Activated CD4-positive, alpha-beta memory T cell treated with anti-CD3 and anti-CD28 coated beads for 36 hours (primary cell): ENCODE measurements around the gene ZNF503. TPM values are rescaled to one million over a fixed set of nuclear protein-coding genes. Genes with fewer than 3 reads are reported as not detected.
"Not testable (repeated sequence)": the region's sequence is repeated elsewhere in the genome, so short reads cannot be mapped to it uniquely, and the experiment has no call there.

Experiments used
- CTCF ChIA-PET: fragments of 350-600 bp; sonication (Branson Sonifier 250); formaldehyde crosslinking; loops from one replicate; lab custom pipeline; 2021; ENCODE audit warnings: antibody characterized with exemption, inconsistent platforms; lab: Charles Lee
- POLR2A ChIA-PET: fragments of 350-600 bp; sonication (Branson Sonifier 250); formaldehyde crosslinking; loops from one replicate; lab custom pipeline; 2021; ENCODE audit warnings: antibody characterized with exemption; lab: Charles Lee
- DNase-seq: peaks from one replicate; pipeline ENCODE4 v3.0.0-alpha.2; 2020
- H3K27ac Mint-ChIP-seq: one replicate; pipeline ENCODE4 v1.8.0; 2021; ENCODE audit warnings: mixed read lengths
- H3K27me3 Mint-ChIP-seq: one replicate; pipeline ENCODE4 v1.8.0; 2021; ENCODE audit warnings: mixed read lengths
- H3K36me3 Mint-ChIP-seq: one replicate; pipeline ENCODE4 v1.8.0; 2021; ENCODE audit warnings: mixed read lengths
- H3K4me1 Mint-ChIP-seq: one replicate; pipeline ENCODE4 v1.8.0; 2021; ENCODE audit warnings: low read depth, mixed read lengths
- H3K4me3 Mint-ChIP-seq: one replicate; pipeline ENCODE4 v1.8.0; 2021; ENCODE audit warnings: mild to moderate bottlenecking, mixed read lengths
- H3K9me3 Mint-ChIP-seq: one replicate; pipeline ENCODE4 v1.8.0; 2021; ENCODE audit warnings: mixed read lengths
- intact Hi-C: fragments of 100-400 bp; cut with micrococcal nuclease; formaldehyde crosslinking; loops from one replicate; pipeline ENCODE4 v1.15.1; 2023
- total RNA-seq, 2 experiments: library from RNA; stranded (reverse); gene quantifications; one replicate each; pipeline ENCODE4 v1.2.3, GENCODE V29; 2021

Gene ZNF503
- total RNA-seq, 2 experiments from 2014 or later, result 0.38 to 0.56 TPM

DNA sequence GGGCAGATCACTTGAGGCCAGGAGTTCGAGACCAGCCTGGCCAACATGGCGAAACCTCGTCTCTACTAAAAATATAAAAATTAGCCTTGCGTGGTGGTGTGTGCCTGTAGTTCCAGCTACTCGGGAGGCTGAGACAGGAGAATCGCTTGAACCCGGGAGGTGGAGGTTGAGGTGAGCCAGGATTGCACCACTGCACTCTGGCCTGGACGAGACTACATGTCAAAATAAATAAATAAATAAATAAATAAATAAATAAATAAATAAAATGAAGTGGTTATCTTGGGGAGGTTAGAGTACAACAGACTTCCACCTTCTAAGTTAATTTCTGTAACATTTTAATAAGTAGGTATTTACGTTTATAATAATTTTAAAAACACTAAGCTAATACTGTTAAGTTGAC, 31.7 kb downstream of the ZNF503 start:
- H3K36me3 Mint-ChIP-seq, intact Hi-C loops, H3K4me1 Mint-ChIP-seq, DNase-seq, H3K27ac Mint-ChIP-seq, H3K27me3 Mint-ChIP-seq, H3K4me3 Mint-ChIP-seq, H3K9me3 Mint-ChIP-seq, POLR2A ChIA-PET, CTCF ChIA-PET: not testable (repeated sequence)

DNA sequence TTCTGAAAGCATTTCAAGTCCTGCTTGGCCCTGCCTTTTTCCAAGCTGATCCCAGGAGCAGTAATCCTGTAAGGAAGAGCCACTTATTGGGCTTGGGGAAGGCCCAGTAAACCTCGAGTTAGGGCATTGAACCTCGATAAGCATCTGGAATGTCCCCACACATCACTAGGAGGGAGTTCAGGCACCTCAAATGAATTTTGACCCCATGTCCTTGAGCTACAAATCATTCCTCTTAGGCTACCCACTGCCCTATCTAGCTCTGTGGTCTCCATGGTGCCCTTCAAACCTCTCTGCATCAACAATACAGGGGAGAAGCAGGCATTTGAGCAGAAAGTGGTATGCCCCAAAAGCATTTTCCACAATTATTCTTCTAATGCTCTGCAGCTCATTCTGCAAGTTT, 33.7 kb downstream of the ZNF503 start:
- Mint-ChIP-seq H3K9me3 (peaks cover 7% of the 10 kb centered on the region), H3K4me1 (no peaks in the 10 kb centered on the region), H3K4me3 (no peak overlapping the region), H3K27me3 (peaks cover 7% of the 10 kb centered on the region), H3K36me3 (no peaks in the 10 kb centered on the region), H3K27ac (no peak overlapping the region)
- intact Hi-C loops, result no loop called here
- CTCF ChIA-PET, result no interaction called here
- no peak for DNase-seq
- POLR2A ChIA-PET, result no interaction called here

DNA sequence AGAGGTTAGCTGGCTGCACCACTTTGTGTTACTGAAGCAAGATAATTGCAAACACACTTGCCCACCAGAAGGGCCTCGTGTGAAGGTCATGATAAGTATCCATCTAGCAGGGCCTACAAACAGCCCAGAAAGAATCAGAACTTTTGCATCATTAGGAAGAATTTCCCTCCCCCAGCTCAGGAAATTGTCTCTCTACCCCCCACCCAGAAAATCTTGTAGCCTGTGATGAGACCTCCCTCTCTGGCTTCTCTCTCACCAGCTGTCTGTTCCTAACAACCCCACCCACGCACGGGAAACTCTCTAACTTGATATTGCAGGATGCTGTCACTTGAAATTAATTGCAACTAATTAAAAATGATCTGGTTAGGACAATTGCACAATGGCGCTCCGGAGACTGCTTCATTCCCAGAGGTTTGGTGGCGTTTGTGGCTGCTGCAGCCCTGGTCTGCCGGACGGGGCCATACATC, 34.5 kb downstream of the ZNF503 start:
- Mint-ChIP-seq H3K36me3 (no peaks in the 10 kb centered on the region), H3K9me3 (peaks cover 7% of the 10 kb centered on the region)
- CTCF ChIA-PET, result no interaction called here

DNA sequence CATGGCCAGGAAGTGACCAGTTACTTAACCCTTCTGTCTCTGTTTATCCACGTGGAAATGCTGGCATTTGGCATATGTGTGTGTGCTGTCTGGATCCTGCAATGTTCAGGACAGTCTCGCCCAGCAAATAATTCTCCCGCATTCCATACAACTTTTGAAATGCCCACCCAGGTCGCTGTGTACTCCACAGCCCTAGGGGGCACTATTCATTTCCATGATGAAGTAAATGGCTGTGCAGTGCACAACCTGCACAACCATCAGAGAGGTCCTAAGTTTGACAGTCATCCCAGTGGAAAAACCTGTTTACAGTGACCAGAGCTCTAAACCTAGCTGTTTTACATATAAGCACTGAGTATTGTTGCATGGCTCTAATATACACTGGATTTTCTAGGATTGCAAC, 38.1 kb downstream of the ZNF503 start:
- H3K27ac Mint-ChIP-seq, result no peak overlapping the region
- no peaks in the 10 kb centered on the region for H3K4me1 Mint-ChIP-seq
- no peaks in the 10 kb centered on the region for H3K36me3 Mint-ChIP-seq
- no peaks in the 10 kb centered on the region for H3K9me3 Mint-ChIP-seq
- POLR2A ChIA-PET, result no interaction called here
- no peak overlapping the region for H3K4me3 Mint-ChIP-seq
- peaks cover 7% of the 10 kb centered on the region for H3K27me3 Mint-ChIP-seq
- CTCF ChIA-PET, result no interaction called here
- no peak for DNase-seq
- intact Hi-C loops, result no loop called here

More for the DNA sequence above, 34.5 kb downstream of the ZNF503 start:
- Mint-ChIP-seq H3K27ac (no peak overlapping the region), H3K4me1 (no peaks in the 10 kb centered on the region), H3K4me3 (no peak overlapping the region), H3K27me3 (peaks cover 6% of the 10 kb centered on the region)
- no peak for DNase-seq
- intact Hi-C loops, result no loop called here
- POLR2A ChIA-PET, result no interaction called here

DNA sequence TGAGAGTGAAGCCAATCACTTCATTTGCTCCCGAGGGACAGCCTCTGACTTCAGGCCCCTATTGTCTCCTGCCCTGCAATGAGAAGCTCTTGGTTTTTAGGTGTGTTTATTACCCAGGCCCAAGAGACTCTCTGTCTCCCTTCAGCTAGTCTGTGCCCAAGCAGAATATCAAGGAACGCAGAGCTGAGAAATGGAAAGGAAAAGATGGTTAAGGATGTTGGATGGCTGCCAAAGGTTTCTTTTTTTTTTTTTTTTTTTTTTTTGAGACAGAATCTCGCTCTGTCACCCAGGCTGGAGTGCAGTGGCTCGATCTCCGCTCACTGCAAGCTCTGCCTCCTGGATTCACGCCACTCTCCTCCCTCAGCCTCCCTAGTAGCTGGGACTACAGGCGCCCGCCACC, 41.7 kb downstream of the ZNF503 start:
- CTCF ChIA-PET, intact Hi-C loops, H3K4me3 Mint-ChIP-seq: not testable (repeated sequence)

DNA sequence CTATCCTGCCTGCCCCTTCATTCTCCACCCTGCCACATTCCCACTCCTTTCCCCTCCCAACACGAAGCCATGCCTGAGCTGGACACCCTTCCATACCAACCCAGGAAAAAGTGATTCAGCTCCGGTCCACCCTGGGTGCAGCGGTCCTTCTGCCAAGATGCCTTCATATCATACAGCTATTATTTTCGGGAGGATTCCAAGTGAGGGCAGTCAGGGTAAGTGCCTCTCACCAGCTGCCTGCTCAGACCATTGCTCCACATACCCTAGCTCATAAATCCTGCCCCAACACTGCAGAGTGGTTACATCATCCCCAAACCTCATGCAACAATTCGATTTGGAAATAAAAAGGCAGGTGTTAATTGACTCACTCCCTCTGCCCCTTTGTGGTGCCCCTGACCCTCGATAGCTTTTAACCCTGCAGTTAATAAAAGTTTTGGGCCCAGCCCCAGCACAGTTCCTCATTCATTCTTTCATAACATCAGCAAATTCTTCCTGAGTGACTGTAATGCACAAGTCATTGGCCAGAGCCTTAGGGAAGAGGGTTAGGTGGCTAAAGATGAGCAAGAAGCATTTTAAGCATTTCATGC, 42.6 kb downstream of the ZNF503 start:
- Mint-ChIP-seq H3K4me3 (no peak overlapping the region), H3K27ac (no peak overlapping the region), H3K4me1 (no peaks in the 10 kb centered on the region), H3K9me3 (peaks cover 5% of the 10 kb centered on the region), H3K36me3 (no peaks in the 10 kb centered on the region), H3K27me3 (peaks cover 8% of the 10 kb centered on the region)
- DNase-seq, result no peak
- ChIA-PET POLR2A (no interaction called here), CTCF (no interaction called here)
- intact Hi-C loops, result no loop called here

More for the DNA sequence above, 41.7 kb downstream of the ZNF503 start:
- DNase-seq, H3K27ac Mint-ChIP-seq, H3K4me1 Mint-ChIP-seq, POLR2A ChIA-PET, H3K9me3 Mint-ChIP-seq, H3K36me3 Mint-ChIP-seq, H3K27me3 Mint-ChIP-seq: not testable (repeated sequence)

DNA sequence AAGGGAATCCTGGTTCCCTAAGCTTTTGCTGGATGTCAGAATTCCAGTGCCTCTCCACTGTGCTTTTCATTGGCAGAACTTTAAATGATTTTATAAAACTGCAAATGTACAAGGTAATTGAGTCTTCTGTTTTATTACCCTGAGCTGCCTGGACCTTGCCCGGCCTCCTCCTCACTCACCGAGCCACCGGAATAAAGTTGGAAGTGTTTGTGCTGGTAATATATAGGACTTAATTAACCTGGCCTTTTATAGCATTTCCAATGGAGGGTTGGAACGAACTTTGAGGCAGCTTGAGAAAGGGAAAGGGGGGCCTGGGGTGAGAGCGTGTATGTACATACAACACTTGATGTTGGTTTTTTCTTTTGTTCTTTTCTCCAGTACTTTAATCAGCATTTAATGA, 43.4 kb downstream of the ZNF503 start:
- Mint-ChIP-seq H3K4me1 (no peaks in the 10 kb centered on the region), H3K9me3 (peaks cover 5% of the 10 kb centered on the region), H3K27ac (no peak overlapping the region), H3K27me3 (peaks cover 6% of the 10 kb centered on the region), H3K4me3 (no peak overlapping the region), H3K36me3 (no peaks in the 10 kb centered on the region)
- CTCF ChIA-PET, result no interaction called here
- intact Hi-C loops, result no loop called here
- no peak for DNase-seq
- POLR2A ChIA-PET, result no interaction called here

DNA sequence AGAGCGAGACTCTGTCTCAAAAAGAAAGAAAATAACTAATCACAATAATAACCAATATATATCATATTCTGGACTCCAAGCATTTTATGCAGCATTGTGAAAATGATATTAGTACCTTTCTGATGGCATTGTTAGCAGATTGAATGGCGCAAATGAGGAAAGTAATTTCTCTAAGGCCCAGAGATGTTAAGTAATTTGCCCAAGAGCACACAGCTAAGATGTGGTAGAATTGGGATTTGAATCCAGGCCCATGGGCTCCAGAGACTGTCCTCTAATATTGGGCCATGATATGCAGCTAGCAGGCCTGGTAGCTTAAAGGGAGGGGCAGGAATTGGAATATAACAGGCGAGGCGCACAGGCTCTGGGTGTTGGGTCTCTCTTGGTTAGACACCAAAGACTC, 44.1 kb downstream of the ZNF503 start:
- POLR2A ChIA-PET, result no interaction called here
- intact Hi-C loops, result no loop called here
- Mint-ChIP-seq H3K27me3 (peaks cover 10% of the 10 kb centered on the region), H3K9me3 (peaks cover 5% of the 10 kb centered on the region), H3K4me1 (no peaks in the 10 kb centered on the region), H3K27ac (no peak overlapping the region), H3K36me3 (no peaks in the 10 kb centered on the region), H3K4me3 (no peak overlapping the region)
- CTCF ChIA-PET, result no interaction called here
- DNase-seq, result no peak

DNA sequence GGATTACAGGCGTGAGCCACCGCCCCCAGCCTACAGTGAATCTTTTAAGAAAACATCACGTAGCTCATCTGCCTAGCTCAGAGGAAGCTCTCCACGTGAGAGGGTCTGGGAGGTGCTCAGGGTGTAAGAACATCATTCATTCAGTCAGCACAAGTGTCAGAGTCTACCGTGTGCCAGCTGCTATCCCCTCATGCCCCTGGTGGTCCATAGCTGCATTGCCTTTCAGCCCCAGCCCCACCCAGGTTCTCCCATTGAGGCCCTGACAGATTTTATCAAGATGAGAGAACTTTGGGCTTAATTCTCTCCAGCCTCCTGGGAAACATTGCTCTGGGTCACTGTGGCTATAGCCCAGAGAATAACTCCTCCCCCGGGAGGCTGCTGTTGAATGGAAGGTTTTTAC, 45.1 kb downstream of the ZNF503 start:
- Mint-ChIP-seq H3K4me1 (no peaks in the 10 kb centered on the region), H3K27ac (no peak overlapping the region), H3K36me3 (no peaks in the 10 kb centered on the region), H3K27me3 (peaks cover 11% of the 10 kb centered on the region), H3K4me3 (no peak overlapping the region), H3K9me3 (peaks cover 5% of the 10 kb centered on the region)
- intact Hi-C loops, result no loop called here
- ChIA-PET CTCF (no interaction called here), POLR2A (interaction anchor here (0.5 kb wide), 1 partner anchor 21 kb away, joined by 3 read pairs; no protein-coding TSS in a partner anchor)
- DNase-seq, result no peak

DNA sequence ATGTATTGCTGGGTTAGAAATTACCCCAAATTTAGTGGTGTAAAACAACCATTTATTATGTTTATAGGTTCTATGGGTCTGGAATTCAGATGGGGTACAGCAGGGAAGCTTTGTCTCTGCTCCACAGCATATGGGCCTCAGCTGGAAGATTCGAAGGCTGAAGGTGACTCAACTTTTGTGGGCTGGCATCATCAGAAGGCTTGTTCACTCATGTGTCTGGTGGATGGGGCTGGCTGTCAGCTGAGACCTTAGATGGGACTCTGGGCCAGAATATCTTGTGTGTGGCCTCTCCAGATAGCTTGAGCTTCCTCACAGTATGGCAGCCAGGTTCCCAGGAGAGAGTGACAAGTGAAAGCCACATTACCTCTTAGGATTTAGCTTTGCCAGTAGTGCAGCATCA, 45.9 kb downstream of the ZNF503 start:
- no peaks in the 10 kb centered on the region for H3K4me1 Mint-ChIP-seq
- ChIA-PET POLR2A (interaction anchor here (0.5 kb wide), 1 partner anchor 22 kb away, joined by 3 read pairs; no protein-coding TSS in a partner anchor), CTCF (no interaction called here)
- H3K4me3 Mint-ChIP-seq, result no peak overlapping the region
- no peak for DNase-seq
- H3K27me3 Mint-ChIP-seq, result peaks cover 9% of the 10 kb centered on the region
- H3K36me3 Mint-ChIP-seq, result no peaks in the 10 kb centered on the region
- intact Hi-C loops, result no loop called here
- no peak overlapping the region for H3K27ac Mint-ChIP-seq
- peaks cover 5% of the 10 kb centered on the region for H3K9me3 Mint-ChIP-seq

DNA sequence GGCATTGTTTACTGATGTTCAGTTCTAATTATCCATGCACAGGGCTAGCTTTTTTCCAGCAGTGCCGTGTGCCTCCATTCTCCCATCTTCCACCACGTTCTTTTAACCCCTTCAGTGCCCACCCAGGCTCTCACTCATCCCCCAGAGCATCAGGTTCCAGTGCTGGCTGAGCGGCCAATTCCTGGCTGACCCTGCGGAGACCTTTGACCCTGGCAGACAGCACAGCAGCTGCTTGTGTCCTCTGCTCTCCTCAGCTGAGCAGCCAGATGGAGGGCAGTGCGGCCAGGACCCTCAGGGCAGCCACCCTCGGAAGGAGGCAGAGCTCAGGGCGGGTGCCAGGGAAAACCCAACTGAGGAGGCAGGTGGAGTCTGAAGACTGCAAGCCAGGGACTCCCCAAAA, 48.4 kb downstream of the ZNF503 start:
- H3K36me3 Mint-ChIP-seq, result no peaks in the 10 kb centered on the region
- H3K27ac Mint-ChIP-seq, result no peak overlapping the region
- no peak overlapping the region for H3K4me3 Mint-ChIP-seq
- CTCF ChIA-PET, result interaction anchor here (0.6 kb wide), 1 partner anchor 11 kb away, joined by 3 read pairs; no protein-coding TSS in a partner anchor
- H3K27me3 Mint-ChIP-seq, result peaks cover 9% of the 10 kb centered on the region
- H3K4me1 Mint-ChIP-seq, result no peaks in the 10 kb centered on the region
- POLR2A ChIA-PET, result no interaction called here
- peaks cover 5% of the 10 kb centered on the region for H3K9me3 Mint-ChIP-seq
- intact Hi-C loops, result no loop called here
- no peak for DNase-seq

DNA sequence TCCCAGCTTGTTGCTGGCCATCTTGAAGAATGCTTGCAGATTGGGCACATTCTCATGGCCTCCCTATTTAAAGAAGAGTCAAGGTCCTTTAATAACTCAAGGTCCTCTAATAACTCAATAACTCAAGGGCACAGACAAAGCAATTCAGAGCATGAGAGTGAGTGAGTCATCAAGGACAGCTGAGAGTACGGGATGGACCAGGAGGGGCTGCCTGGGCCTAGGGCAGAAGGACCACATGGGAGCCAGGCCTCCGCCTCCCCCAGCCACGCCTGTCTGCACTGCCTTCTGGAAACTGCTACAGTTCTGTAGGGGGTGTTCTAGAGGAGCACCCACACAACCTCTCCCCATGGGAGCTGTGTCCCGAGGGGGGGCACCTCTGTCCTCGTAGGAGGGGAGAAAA, 48.9 kb downstream of the ZNF503 start:
- Mint-ChIP-seq H3K4me3 (no peak overlapping the region), H3K27ac (no peak overlapping the region), H3K27me3 (peaks cover 9% of the 10 kb centered on the region), H3K4me1 (no peaks in the 10 kb centered on the region), H3K36me3 (no peaks in the 10 kb centered on the region), H3K9me3 (peaks cover 5% of the 10 kb centered on the region)
- DNase-seq, result no peak
- ChIA-PET CTCF (no interaction called here), POLR2A (no interaction called here)
- intact Hi-C loops, result no loop called here

DNA sequence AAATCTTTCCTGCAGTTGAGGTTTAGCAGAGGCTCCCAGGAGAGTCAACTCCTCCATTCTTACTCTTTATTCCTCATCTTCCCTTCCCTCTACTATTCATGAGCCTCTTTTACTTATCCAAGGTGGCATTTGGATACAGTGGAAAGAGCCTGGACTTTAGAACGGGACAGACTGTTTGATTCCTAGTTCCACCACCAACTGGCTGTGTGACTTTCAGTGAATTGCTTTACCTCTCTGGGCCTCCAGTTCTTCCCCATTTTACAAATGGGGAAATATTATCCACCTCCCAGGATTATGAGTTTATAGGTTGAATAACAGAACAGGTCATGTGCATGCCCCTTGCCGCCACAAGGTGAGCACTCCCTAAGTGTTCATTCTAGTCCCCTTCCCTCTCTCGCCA, 49.9 kb downstream of the ZNF503 start:
- intact Hi-C loops, result no loop called here
- Mint-ChIP-seq H3K27me3 (peaks cover 9% of the 10 kb centered on the region), H3K4me3 (no peak overlapping the region), H3K36me3 (no peaks in the 10 kb centered on the region), H3K9me3 (peaks cover 5% of the 10 kb centered on the region), H3K4me1 (no peaks in the 10 kb centered on the region), H3K27ac (no peak overlapping the region)
- ChIA-PET POLR2A (no interaction called here), CTCF (no interaction called here)
- DNase-seq, result no peak
